SK-N-SH (cell line): Measurements from ENCODE around the gene CRYAA. TPM values are rescaled to one million over a fixed set of nuclear protein-coding genes. Genes with fewer than 3 reads are reported as not detected.

Source experiments
- CTCF ChIA-PET: fragments of 300-600, 350-600 bp; formaldehyde crosslinking; extraction: SDS; loops from one replicate; lab custom pipeline; 2021; lab: Yijun Ruan, JAX
- POLR2A ChIA-PET: fragments of 350-600 bp; sonication (Branson Sonifier 250); formaldehyde crosslinking; extraction: SDS; loops from one replicate; lab custom pipeline; 2020; ENCODE audit warnings: antibody characterized with exemption, inconsistent platforms; lab: Yijun Ruan, JAX
- DNase-seq: peaks from one replicate; pipeline ENCODE4 v3.0.0; 2012
- H2AFZ ChIP-seq: fragments of 200-600 bp; sonication (generic); 2 replicates; pipeline ENCODE4 v1.8.1; 2016; ENCODE audit warnings: antibody characterized with exemption, mild to moderate bottlenecking, low read depth
- H3F3A ChIP-seq: fragments of 200-600 bp; sonication (generic); replicated peaks from 2 replicates; pipeline ENCODE3; 2016; ENCODE audit warnings: antibody characterized with exemption, mild to moderate bottlenecking; ENCODE audit not compliant: insufficient read depth
- H3K27ac ChIP-seq, 2 experiments: fragments of 200-500 bp in 1 of 2; fragments of 200-600 bp in 1 of 2; sonication (Bioruptor generic) in 1 of 2; sonication (generic), shearing (Covaris generic) in 1 of 2; 2 replicates each; pipeline versions ENCODE4 v1.5.1 to v1.6.1; 2014 to 2016; ENCODE audit warnings: low read depth in 2 of 2, inconsistent platforms in 1 of 2, low read length in 1 of 2, mild to moderate bottlenecking in 1 of 2, mixed read lengths in 1 of 2
- H3K27me3 ChIP-seq: fragments of 200-600 bp; sonication (generic), shearing (Covaris generic); 2 replicates; pipeline ENCODE4 v1.6.1; 2016; ENCODE audit warnings: mixed run types; ENCODE audit not compliant: insufficient read depth
- H3K36me3 ChIP-seq, 2 experiments: fragments of 200-500 bp in 1 of 2; fragments of 200-600 bp in 1 of 2; sonication (Bioruptor generic) in 1 of 2; sonication (generic) in 1 of 2; replicated peaks in 1 of 2; 2 replicates each; pipeline versions ENCODE3 to v1.5.1; 2014 to 2016; ENCODE audit warnings: low read length in 1 of 2, mild to moderate bottlenecking in 1 of 2; ENCODE audit not compliant: insufficient read depth in 2 of 2, control insufficient read depth in 1 of 2
- H3K4me1 ChIP-seq, 2 experiments: fragments of 200-500 bp in 1 of 2; fragments of 200-600 bp in 1 of 2; sonication (Bioruptor generic) in 1 of 2; sonication (generic), shearing (Covaris generic) in 1 of 2; 2 replicates each; pipeline versions ENCODE4 v1.5.1 to v1.6.1; 2014 to 2016; ENCODE audit warnings: low read depth in 1 of 2, low read length in 1 of 2, mixed run types in 1 of 2; ENCODE audit not compliant: insufficient read depth in 2 of 2, control insufficient read depth in 1 of 2
- H3K4me2 ChIP-seq: fragments of 200-600 bp; sonication (generic), shearing (Covaris generic); 2 replicates; pipeline ENCODE4 v1.6.1; 2017; ENCODE audit warnings: mixed run types
- H3K4me3 ChIP-seq, 2 experiments: fragments of 200-500 bp in 1 of 2; fragments of 200-600 bp in 1 of 2; sonication (Bioruptor generic) in 1 of 2; sonication (generic), shearing (Covaris generic) in 1 of 2; 2 replicates each; pipeline versions ENCODE4 v1.5.1 to v1.8.1; 2014 to 2016; ENCODE audit warnings: low read depth in 2 of 2, inconsistent platforms in 1 of 2, low read length in 1 of 2, mild to moderate bottlenecking in 1 of 2, mixed read lengths in 1 of 2, moderate library complexity in 1 of 2
- H3K79me2 ChIP-seq: fragments of 200-600 bp; sonication (generic); 2 replicates; pipeline ENCODE4 v1.8.1; 2017; ENCODE audit warnings: mild to moderate bottlenecking; ENCODE audit not compliant: insufficient read depth
- H3K9ac ChIP-seq: fragments of 200-600 bp; sonication (generic); 2 replicates; pipeline ENCODE4 v1.6.1; 2017; ENCODE audit warnings: mixed run types
- H3K9me2 ChIP-seq: fragments of 200-600 bp; sonication (generic); 2 replicates; pipeline ENCODE4 v1.6.1; 2017; ENCODE audit warnings: mixed run types
- H3K9me3 ChIP-seq: fragments of 200-600 bp; sonication (generic); 2 replicates; pipeline ENCODE4 v1.6.1; 2017; ENCODE audit warnings: mixed run types, mild to moderate bottlenecking, moderate library complexity
- H4K20me1 ChIP-seq: fragments of 200-600 bp; sonication (generic); 2 replicates; pipeline ENCODE4 v1.6.1; 2017; ENCODE audit warnings: mild to moderate bottlenecking, mixed run types; ENCODE audit not compliant: insufficient read depth
- CHD2 ChIP-seq: fragments of 150-350 bp; IDR thresholded peaks from 2 replicates; pipeline ENCODE4 v1.6.1; 2018; ENCODE audit warnings: low read length; ENCODE audit not compliant: partially characterized antibody
- EZH2phosphoT487 ChIP-seq: fragments of 200-600 bp; sonication (generic); IDR thresholded peaks from 2 replicates; pipeline ENCODE4 v1.6.1; 2017; ENCODE audit warnings: low read depth, mixed run types, mild to moderate bottlenecking, antibody characterized with exemption, moderate library complexity, borderline replicate concordance
- FOSL2 ChIP-seq: IDR thresholded peaks from 2 replicates; pipeline ENCODE4 v1.4.0; 2012; ENCODE audit warnings: low read depth, mild to moderate bottlenecking, moderate library complexity, borderline replicate concordance
- FOXJ3 ChIP-seq: sonication (generic); formaldehyde crosslinking; IDR thresholded peaks from 2 replicates; pipeline ENCODE4 v1.5.1; 2020; ENCODE audit warnings: mild to moderate bottlenecking, missing genetic modification reagents
- FOXM1 ChIP-seq: IDR thresholded peaks from 2 replicates; pipeline ENCODE4 v1.4.0; 2012; ENCODE audit warnings: low read depth, mild to moderate bottlenecking
- GABPA ChIP-seq: IDR thresholded peaks from 2 replicates; pipeline ENCODE4 v1.4.0; 2012; ENCODE audit warnings: low read depth, mild to moderate bottlenecking
- JUND ChIP-seq: IDR thresholded peaks from 2 replicates; pipeline ENCODE4 v1.4.0; 2012
- MXI1 ChIP-seq: IDR thresholded peaks from 2 replicates; pipeline ENCODE4 v1.6.1; 2012; ENCODE audit warnings: mild to moderate bottlenecking, low read depth, low read length, improper control_type of control experiment
- NFIC ChIP-seq: IDR thresholded peaks from 2 replicates; pipeline ENCODE4 v1.4.0; 2012; ENCODE audit warnings: borderline replicate concordance
- NRF1 ChIP-seq: IDR thresholded peaks from 2 replicates; pipeline ENCODE4 v1.6.1; 2012; ENCODE audit warnings: low read depth, mild to moderate bottlenecking, low read length
- POLR2AphosphoS5 ChIP-seq: IDR thresholded peaks from 2 replicates; pipeline ENCODE4 v1.6.1; 2012; ENCODE audit warnings: low read depth, low read length
- RAD21 ChIP-seq: IDR thresholded peaks from 2 replicates; pipeline ENCODE4 v1.6.1; 2012; ENCODE audit warnings: mild to moderate bottlenecking, low read length
- RXRA ChIP-seq: IDR thresholded peaks from 2 replicates; pipeline ENCODE4 v1.4.0; 2012; ENCODE audit warnings: low read depth, mild to moderate bottlenecking, borderline replicate concordance
- SIN3A ChIP-seq: IDR thresholded peaks from 2 replicates; pipeline ENCODE4 v1.6.1; 2012; ENCODE audit warnings: low read depth, mild to moderate bottlenecking, low read length, moderate library complexity, borderline replicate concordance
- TCF12 ChIP-seq: IDR thresholded peaks from 2 replicates; pipeline ENCODE4 v1.4.0; 2012
- TEAD4 ChIP-seq: IDR thresholded peaks from 2 replicates; pipeline ENCODE4 v1.4.0; 2012; ENCODE audit warnings: mild to moderate bottlenecking, borderline replicate concordance; ENCODE audit not compliant: insufficient read depth
- YY1 ChIP-seq: IDR thresholded peaks from 2 replicates; pipeline ENCODE4 v1.4.0; 2012; ENCODE audit warnings: low read depth, mild to moderate bottlenecking
- WGBS: methylation state at CpG from one replicate; pipeline ENCODE4 v1.1.6; 2017; ENCODE audit warnings: low lambda C conversion rate; 5-methylcytosine and 5-hydroxymethylcytosine counted together
- polyA plus RNA-seq, 3 experiments: library from polyadenylated mRNA; depleted of rRNA; stranded (reverse); fragments of >200 nt; gene quantifications; 2 replicates each; pipeline ENCODE4 v1.2.3, GENCODE V29; 2012
- TF ChIP-seq, protein P1 (sequence below): IDR thresholded peaks from 2 replicates; pipeline ENCODE4; 2012
- TF ChIP-seq, protein P2 (sequence below): fragments of 150-350 bp; IDR thresholded peaks from 2 replicates; pipeline ENCODE4 v1.6.1; 2016; ENCODE audit warnings: mild to moderate bottlenecking, low read depth, low read length
- TF ChIP-seq, protein P3 (sequence below): IDR thresholded peaks from 2 replicates; pipeline ENCODE4 v1.4.0; 2012; ENCODE audit warnings: low read depth
- TF ChIP-seq, protein P4 (sequence below): IDR thresholded peaks from 2 replicates; pipeline ENCODE4 v1.4.0; 2012; ENCODE audit warnings: low read depth, borderline replicate concordance
- TF ChIP-seq, protein P5 (sequence below): fragments of 150-350 bp; IDR thresholded peaks from 2 replicates; pipeline ENCODE4 v1.6.1; 2017; ENCODE audit warnings: antibody characterized with exemption, low read length, low read depth, borderline replicate concordance
- TF ChIP-seq, protein P6 (sequence below): IDR thresholded peaks from 2 replicates; pipeline ENCODE4 v1.6.1; 2012; ENCODE audit warnings: mild to moderate bottlenecking, low read depth, low read length, moderate library complexity
- TF ChIP-seq, protein P7 (sequence below): fragments of 200-600 bp; sonication (generic); IDR thresholded peaks from 2 replicates; pipeline ENCODE4 v1.6.1; 2017; ENCODE audit warnings: antibody characterized with exemption, mild to moderate bottlenecking, moderate library complexity

The CRYAA gene
- polyA plus RNA-seq, 1 of the 3 experiments (the other 2 are of a cell fraction) = not detected

DNA sequence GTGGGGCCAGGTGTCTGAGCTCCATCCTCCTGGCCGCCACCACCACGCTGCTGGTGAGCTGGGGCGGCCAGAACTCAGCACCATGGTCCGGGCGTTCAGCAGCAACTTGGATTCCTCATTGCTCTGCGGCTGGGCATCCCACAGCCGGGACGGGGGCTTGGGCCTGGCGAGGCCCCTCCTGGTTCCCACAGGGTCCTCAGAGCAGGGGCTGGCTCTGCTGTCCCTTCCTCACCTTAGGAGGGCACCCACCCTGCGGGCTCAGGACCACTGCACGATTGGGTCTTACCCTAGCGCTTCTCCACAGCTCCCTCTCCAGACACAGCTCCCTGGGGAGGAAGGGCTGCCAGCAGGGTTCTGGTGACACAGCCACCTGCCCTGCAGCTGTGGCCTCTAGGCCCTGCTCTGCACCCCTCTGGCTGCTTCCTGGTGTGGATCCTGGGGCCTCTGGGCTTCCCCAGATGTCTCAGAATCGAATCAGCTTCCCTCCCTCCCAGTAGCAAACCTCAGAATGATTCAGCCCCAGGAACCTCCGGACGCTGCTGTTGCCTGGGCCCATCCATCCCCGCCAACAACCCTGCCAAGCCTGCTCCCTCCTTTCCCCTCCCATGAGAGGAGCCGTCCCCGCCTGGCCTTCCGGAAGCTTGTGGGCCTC is 25.0 kb downstream of the CRYAA start:
- peak; percentile 38 for DNase-seq
- no peak overlapping the region for H3K27ac ChIP-seq
- H2AFZ ChIP-seq = no peak overlapping the region
- H3K4me2 ChIP-seq = no peak overlapping the region
- H3K9ac ChIP-seq = no peak overlapping the region
- H3K36me3 ChIP-seq = no peaks in the 10 kb centered on the region
- no peaks in the 10 kb centered on the region; a peak in 1 of 4 replicates for H3K4me1 ChIP-seq
- H3K9me2 ChIP-seq = no peaks in the 10 kb centered on the region
- H3K4me3 ChIP-seq = no peak overlapping the region
- ChIA-PET POLR2A (no interaction called here), CTCF (no interaction called here)
- no peaks in the 10 kb centered on the region for H3F3A ChIP-seq
- H4K20me1 ChIP-seq = no peaks in the 10 kb centered on the region
- WGBS = 40% methylated on average over 11 of the region's 19 CpGs
- H3K79me2 ChIP-seq = no peaks in the 10 kb centered on the region
- H3K27me3 ChIP-seq = no peaks in the 10 kb centered on the region
- H3K9me3 ChIP-seq = peaks cover 2% of the 10 kb centered on the region; the same call in 1 of the 2 replicates
- no peak for TF ChIP-seq RXRA
- TF ChIP-seq, protein P1, sequence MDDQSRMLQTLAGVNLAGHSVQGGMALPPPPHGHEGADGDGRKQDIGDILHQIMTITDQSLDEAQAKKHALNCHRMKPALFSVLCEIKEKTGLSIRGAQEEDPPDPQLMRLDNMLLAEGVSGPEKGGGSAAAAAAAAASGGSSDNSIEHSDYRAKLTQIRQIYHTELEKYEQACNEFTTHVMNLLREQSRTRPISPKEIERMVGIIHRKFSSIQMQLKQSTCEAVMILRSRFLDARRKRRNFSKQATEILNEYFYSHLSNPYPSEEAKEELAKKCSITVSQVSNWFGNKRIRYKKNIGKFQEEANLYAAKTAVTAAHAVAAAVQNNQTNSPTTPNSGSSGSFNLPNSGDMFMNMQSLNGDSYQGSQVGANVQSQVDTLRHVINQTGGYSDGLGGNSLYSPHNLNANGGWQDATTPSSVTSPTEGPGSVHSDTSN = peak; percentile 50
- TF ChIP-seq TCF12 = peak; percentile 52
- TF ChIP-seq NFIC = no peak
- TF ChIP-seq, protein P2, sequence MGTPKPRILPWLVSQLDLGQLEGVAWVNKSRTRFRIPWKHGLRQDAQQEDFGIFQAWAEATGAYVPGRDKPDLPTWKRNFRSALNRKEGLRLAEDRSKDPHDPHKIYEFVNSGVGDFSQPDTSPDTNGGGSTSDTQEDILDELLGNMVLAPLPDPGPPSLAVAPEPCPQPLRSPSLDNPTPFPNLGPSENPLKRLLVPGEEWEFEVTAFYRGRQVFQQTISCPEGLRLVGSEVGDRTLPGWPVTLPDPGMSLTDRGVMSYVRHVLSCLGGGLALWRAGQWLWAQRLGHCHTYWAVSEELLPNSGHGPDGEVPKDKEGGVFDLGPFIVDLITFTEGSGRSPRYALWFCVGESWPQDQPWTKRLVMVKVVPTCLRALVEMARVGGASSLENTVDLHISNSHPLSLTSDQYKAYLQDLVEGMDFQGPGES = no peak
- TF ChIP-seq, protein P3, sequence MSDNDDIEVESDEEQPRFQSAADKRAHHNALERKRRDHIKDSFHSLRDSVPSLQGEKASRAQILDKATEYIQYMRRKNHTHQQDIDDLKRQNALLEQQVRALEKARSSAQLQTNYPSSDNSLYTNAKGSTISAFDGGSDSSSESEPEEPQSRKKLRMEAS = no peak
- TF ChIP-seq POLR2AphosphoS5 = no peak
- TF ChIP-seq, protein P4, sequence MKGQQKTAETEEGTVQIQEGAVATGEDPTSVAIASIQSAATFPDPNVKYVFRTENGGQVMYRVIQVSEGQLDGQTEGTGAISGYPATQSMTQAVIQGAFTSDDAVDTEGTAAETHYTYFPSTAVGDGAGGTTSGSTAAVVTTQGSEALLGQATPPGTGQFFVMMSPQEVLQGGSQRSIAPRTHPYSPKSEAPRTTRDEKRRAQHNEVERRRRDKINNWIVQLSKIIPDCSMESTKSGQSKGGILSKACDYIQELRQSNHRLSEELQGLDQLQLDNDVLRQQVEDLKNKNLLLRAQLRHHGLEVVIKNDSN = no peak
- TF ChIP-seq FOXM1 = no peak
- TF ChIP-seq, protein P5, sequence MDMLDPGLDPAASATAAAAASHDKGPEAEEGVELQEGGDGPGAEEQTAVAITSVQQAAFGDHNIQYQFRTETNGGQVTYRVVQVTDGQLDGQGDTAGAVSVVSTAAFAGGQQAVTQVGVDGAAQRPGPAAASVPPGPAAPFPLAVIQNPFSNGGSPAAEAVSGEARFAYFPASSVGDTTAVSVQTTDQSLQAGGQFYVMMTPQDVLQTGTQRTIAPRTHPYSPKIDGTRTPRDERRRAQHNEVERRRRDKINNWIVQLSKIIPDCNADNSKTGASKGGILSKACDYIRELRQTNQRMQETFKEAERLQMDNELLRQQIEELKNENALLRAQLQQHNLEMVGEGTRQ = no peak
- TF ChIP-seq FOXJ3 (CRISPR knock-in tag) = no peak
- TF ChIP-seq MXI1 = no peak
- TF ChIP-seq YY1 = no peak
- TF ChIP-seq, protein P6, sequence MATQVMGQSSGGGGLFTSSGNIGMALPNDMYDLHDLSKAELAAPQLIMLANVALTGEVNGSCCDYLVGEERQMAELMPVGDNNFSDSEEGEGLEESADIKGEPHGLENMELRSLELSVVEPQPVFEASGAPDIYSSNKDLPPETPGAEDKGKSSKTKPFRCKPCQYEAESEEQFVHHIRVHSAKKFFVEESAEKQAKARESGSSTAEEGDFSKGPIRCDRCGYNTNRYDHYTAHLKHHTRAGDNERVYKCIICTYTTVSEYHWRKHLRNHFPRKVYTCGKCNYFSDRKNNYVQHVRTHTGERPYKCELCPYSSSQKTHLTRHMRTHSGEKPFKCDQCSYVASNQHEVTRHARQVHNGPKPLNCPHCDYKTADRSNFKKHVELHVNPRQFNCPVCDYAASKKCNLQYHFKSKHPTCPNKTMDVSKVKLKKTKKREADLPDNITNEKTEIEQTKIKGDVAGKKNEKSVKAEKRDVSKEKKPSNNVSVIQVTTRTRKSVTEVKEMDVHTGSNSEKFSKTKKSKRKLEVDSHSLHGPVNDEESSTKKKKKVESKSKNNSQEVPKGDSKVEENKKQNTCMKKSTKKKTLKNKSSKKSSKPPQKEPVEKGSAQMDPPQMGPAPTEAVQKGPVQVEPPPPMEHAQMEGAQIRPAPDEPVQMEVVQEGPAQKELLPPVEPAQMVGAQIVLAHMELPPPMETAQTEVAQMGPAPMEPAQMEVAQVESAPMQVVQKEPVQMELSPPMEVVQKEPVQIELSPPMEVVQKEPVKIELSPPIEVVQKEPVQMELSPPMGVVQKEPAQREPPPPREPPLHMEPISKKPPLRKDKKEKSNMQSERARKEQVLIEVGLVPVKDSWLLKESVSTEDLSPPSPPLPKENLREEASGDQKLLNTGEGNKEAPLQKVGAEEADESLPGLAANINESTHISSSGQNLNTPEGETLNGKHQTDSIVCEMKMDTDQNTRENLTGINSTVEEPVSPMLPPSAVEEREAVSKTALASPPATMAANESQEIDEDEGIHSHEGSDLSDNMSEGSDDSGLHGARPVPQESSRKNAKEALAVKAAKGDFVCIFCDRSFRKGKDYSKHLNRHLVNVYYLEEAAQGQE = no peak
- no peak for TF ChIP-seq GABPA
- TF ChIP-seq FOSL2 = peak; percentile 58; the same call in 1 of the 2 replicates
- TF ChIP-seq EZH2phosphoT487 = no peak
- TF ChIP-seq NRF1 = no peak
- no peak for TF ChIP-seq CHD2
- TF ChIP-seq SIN3A = no peak
- peak; percentile 10; the same call in 1 of the 2 replicates for TF ChIP-seq JUND
- TF ChIP-seq RAD21 = no peak
- TF ChIP-seq, protein P7, sequence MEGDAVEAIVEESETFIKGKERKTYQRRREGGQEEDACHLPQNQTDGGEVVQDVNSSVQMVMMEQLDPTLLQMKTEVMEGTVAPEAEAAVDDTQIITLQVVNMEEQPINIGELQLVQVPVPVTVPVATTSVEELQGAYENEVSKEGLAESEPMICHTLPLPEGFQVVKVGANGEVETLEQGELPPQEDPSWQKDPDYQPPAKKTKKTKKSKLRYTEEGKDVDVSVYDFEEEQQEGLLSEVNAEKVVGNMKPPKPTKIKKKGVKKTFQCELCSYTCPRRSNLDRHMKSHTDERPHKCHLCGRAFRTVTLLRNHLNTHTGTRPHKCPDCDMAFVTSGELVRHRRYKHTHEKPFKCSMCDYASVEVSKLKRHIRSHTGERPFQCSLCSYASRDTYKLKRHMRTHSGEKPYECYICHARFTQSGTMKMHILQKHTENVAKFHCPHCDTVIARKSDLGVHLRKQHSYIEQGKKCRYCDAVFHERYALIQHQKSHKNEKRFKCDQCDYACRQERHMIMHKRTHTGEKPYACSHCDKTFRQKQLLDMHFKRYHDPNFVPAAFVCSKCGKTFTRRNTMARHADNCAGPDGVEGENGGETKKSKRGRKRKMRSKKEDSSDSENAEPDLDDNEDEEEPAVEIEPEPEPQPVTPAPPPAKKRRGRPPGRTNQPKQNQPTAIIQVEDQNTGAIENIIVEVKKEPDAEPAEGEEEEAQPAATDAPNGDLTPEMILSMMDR = no peak
- TF ChIP-seq TEAD4 = no peak
